SK-N-SH (cell line): ENCODE results near the gene CDH4. TPM values are rescaled to one million over a fixed set of nuclear protein-coding genes. Genes with fewer than 3 reads are reported as not detected.

Experiments used
- CTCF ChIA-PET: fragments of 300-600, 350-600 bp; formaldehyde crosslinking; extraction: SDS; loops from one replicate; lab custom pipeline; 2021; lab: Yijun Ruan, JAX
- POLR2A ChIA-PET: fragments of 350-600 bp; sonication (Branson Sonifier 250); formaldehyde crosslinking; extraction: SDS; loops from one replicate; lab custom pipeline; 2020; ENCODE audit warnings: antibody characterized with exemption, inconsistent platforms; lab: Yijun Ruan, JAX
- DNase-seq: peaks from one replicate; pipeline ENCODE4 v3.0.0; 2012
- H2AFZ ChIP-seq: fragments of 200-600 bp; sonication (generic); 2 replicates; pipeline ENCODE4 v1.8.1; 2016; ENCODE audit warnings: antibody characterized with exemption, mild to moderate bottlenecking, low read depth
- H3F3A ChIP-seq: fragments of 200-600 bp; sonication (generic); replicated peaks from 2 replicates; pipeline ENCODE3; 2016; ENCODE audit warnings: antibody characterized with exemption, mild to moderate bottlenecking; ENCODE audit not compliant: insufficient read depth
- H3K27ac ChIP-seq, 2 experiments: fragments of 200-500 bp in 1 of 2; fragments of 200-600 bp in 1 of 2; sonication (Bioruptor generic) in 1 of 2; sonication (generic), shearing (Covaris generic) in 1 of 2; 2 replicates each; pipeline versions ENCODE4 v1.5.1 to v1.6.1; 2014 to 2016; ENCODE audit warnings: low read depth in 2 of 2, inconsistent platforms in 1 of 2, low read length in 1 of 2, mild to moderate bottlenecking in 1 of 2, mixed read lengths in 1 of 2
- H3K27me3 ChIP-seq: fragments of 200-600 bp; sonication (generic), shearing (Covaris generic); 2 replicates; pipeline ENCODE4 v1.6.1; 2016; ENCODE audit warnings: mixed run types; ENCODE audit not compliant: insufficient read depth
- H3K36me3 ChIP-seq, 2 experiments: fragments of 200-500 bp in 1 of 2; fragments of 200-600 bp in 1 of 2; sonication (Bioruptor generic) in 1 of 2; sonication (generic) in 1 of 2; replicated peaks in 1 of 2; 2 replicates each; pipeline versions ENCODE3 to v1.5.1; 2014 to 2016; ENCODE audit warnings: low read length in 1 of 2, mild to moderate bottlenecking in 1 of 2; ENCODE audit not compliant: insufficient read depth in 2 of 2, control insufficient read depth in 1 of 2
- H3K4me1 ChIP-seq, 2 experiments: fragments of 200-500 bp in 1 of 2; fragments of 200-600 bp in 1 of 2; sonication (Bioruptor generic) in 1 of 2; sonication (generic), shearing (Covaris generic) in 1 of 2; 2 replicates each; pipeline versions ENCODE4 v1.5.1 to v1.6.1; 2014 to 2016; ENCODE audit warnings: low read depth in 1 of 2, low read length in 1 of 2, mixed run types in 1 of 2; ENCODE audit not compliant: insufficient read depth in 2 of 2, control insufficient read depth in 1 of 2
- H3K4me2 ChIP-seq: fragments of 200-600 bp; sonication (generic), shearing (Covaris generic); 2 replicates; pipeline ENCODE4 v1.6.1; 2017; ENCODE audit warnings: mixed run types
- H3K4me3 ChIP-seq, 2 experiments: fragments of 200-500 bp in 1 of 2; fragments of 200-600 bp in 1 of 2; sonication (Bioruptor generic) in 1 of 2; sonication (generic), shearing (Covaris generic) in 1 of 2; 2 replicates each; pipeline versions ENCODE4 v1.5.1 to v1.8.1; 2014 to 2016; ENCODE audit warnings: low read depth in 2 of 2, inconsistent platforms in 1 of 2, low read length in 1 of 2, mild to moderate bottlenecking in 1 of 2, mixed read lengths in 1 of 2, moderate library complexity in 1 of 2
- H3K79me2 ChIP-seq: fragments of 200-600 bp; sonication (generic); 2 replicates; pipeline ENCODE4 v1.8.1; 2017; ENCODE audit warnings: mild to moderate bottlenecking; ENCODE audit not compliant: insufficient read depth
- H3K9ac ChIP-seq: fragments of 200-600 bp; sonication (generic); 2 replicates; pipeline ENCODE4 v1.6.1; 2017; ENCODE audit warnings: mixed run types
- H3K9me2 ChIP-seq: fragments of 200-600 bp; sonication (generic); 2 replicates; pipeline ENCODE4 v1.6.1; 2017; ENCODE audit warnings: mixed run types
- H3K9me3 ChIP-seq: fragments of 200-600 bp; sonication (generic); 2 replicates; pipeline ENCODE4 v1.6.1; 2017; ENCODE audit warnings: mixed run types, mild to moderate bottlenecking, moderate library complexity
- H4K20me1 ChIP-seq: fragments of 200-600 bp; sonication (generic); 2 replicates; pipeline ENCODE4 v1.6.1; 2017; ENCODE audit warnings: mild to moderate bottlenecking, mixed run types; ENCODE audit not compliant: insufficient read depth
- CHD2 ChIP-seq: fragments of 150-350 bp; IDR thresholded peaks from 2 replicates; pipeline ENCODE4 v1.6.1; 2018; ENCODE audit warnings: low read length; ENCODE audit not compliant: partially characterized antibody
- CTCF ChIP-seq: fragments of 200-600 bp; sonication (generic); IDR thresholded peaks from 2 replicates; pipeline ENCODE4 v1.6.1; 2017; ENCODE audit warnings: antibody characterized with exemption, mild to moderate bottlenecking, moderate library complexity
- ELF1 ChIP-seq: IDR thresholded peaks from 2 replicates; pipeline ENCODE4 v1.4.0; 2012
- FOSL2 ChIP-seq: IDR thresholded peaks from 2 replicates; pipeline ENCODE4 v1.4.0; 2012; ENCODE audit warnings: low read depth, mild to moderate bottlenecking, moderate library complexity, borderline replicate concordance
- GATA2 ChIP-seq: sonication (generic); formaldehyde crosslinking; IDR thresholded peaks from 2 replicates; pipeline ENCODE4 v1.5.0; 2020; ENCODE audit warnings: mild to moderate bottlenecking, missing genetic modification reagents
- IRF3 ChIP-seq: fragments of 150-350 bp; IDR thresholded peaks from 2 replicates; pipeline ENCODE4 v1.6.1; 2016; ENCODE audit warnings: mild to moderate bottlenecking, low read depth, low read length
- MEF2A ChIP-seq: IDR thresholded peaks from 2 replicates; pipeline ENCODE4 v1.4.0; 2012; ENCODE audit warnings: low read depth, borderline replicate concordance
- MXI1 ChIP-seq: IDR thresholded peaks from 2 replicates; pipeline ENCODE4 v1.6.1; 2012; ENCODE audit warnings: mild to moderate bottlenecking, low read depth, low read length, improper control_type of control experiment
- NFIC ChIP-seq: IDR thresholded peaks from 2 replicates; pipeline ENCODE4 v1.4.0; 2012; ENCODE audit warnings: borderline replicate concordance
- POLR2AphosphoS5 ChIP-seq: IDR thresholded peaks from 2 replicates; pipeline ENCODE4 v1.6.1; 2012; ENCODE audit warnings: low read depth, low read length
- RXRA ChIP-seq: IDR thresholded peaks from 2 replicates; pipeline ENCODE4 v1.4.0; 2012; ENCODE audit warnings: low read depth, mild to moderate bottlenecking, borderline replicate concordance
- SIN3A ChIP-seq: IDR thresholded peaks from 2 replicates; pipeline ENCODE4 v1.6.1; 2012; ENCODE audit warnings: low read depth, mild to moderate bottlenecking, low read length, moderate library complexity, borderline replicate concordance
- TAF1 ChIP-seq: IDR thresholded peaks from 2 replicates; pipeline ENCODE4 v1.6.1; 2012; ENCODE audit warnings: low read depth, mild to moderate bottlenecking, low read length, moderate library complexity, borderline replicate concordance
- WGBS: methylation state at CpG from one replicate; pipeline ENCODE4 v1.1.6; 2017; ENCODE audit warnings: low lambda C conversion rate; 5-methylcytosine and 5-hydroxymethylcytosine counted together
- polyA plus RNA-seq, 3 experiments: library from polyadenylated mRNA; depleted of rRNA; stranded (reverse); fragments of >200 nt; gene quantifications; 2 replicates each; pipeline ENCODE4 v1.2.3, GENCODE V29; 2012
- TF ChIP-seq, protein P1 (sequence below): IDR thresholded peaks from 2 replicates; pipeline ENCODE4; 2012

CDH4 gene
- polyA plus RNA-seq, 1 of the 3 experiments (the other 2 are of a cell fraction): not detected

GRCh38 chr20:61871160-61871559 is 619.1 kb downstream of the CDH4 start:
- Histone ChIP-seq H3K27ac (no peak overlapping the region), H2AFZ (no peak overlapping the region), H3K9me3 (0 out of 2 replicates have a peak, but pooled peaks cover 4% of the 10 kb centered on the region), H3K4me2 (no peak overlapping the region), H4K20me1 (no peaks in the 10 kb centered on the region), H3K36me3 (no peaks in the 10 kb centered on the region), H3F3A (no peaks in the 10 kb centered on the region), H3K79me2 (no peaks in the 10 kb centered on the region), H3K27me3 (no peaks in the 10 kb centered on the region), H3K9ac (no peak overlapping the region), H3K9me2 (no peaks in the 10 kb centered on the region), H3K4me1 (no peaks in the 10 kb centered on the region), H3K4me3 (no peak overlapping the region)
- ChIA-PET POLR2A (no interaction called here), CTCF (interaction anchor here (0.9 to 1.3 kb wide), 3 partner anchors 16 to 154 kb away, joined by 3 read pairs; no protein-coding TSS in a partner anchor)
- no peak for TF ChIP-seq MXI1
- no peak for TF ChIP-seq POLR2AphosphoS5
- TF ChIP-seq TAF1: no peak
- TF ChIP-seq SIN3A: no peak
- TF ChIP-seq CHD2: no peak
- no peak for TF ChIP-seq CTCF
- no peak for TF ChIP-seq NFIC
- no peak for TF ChIP-seq GATA2 (CRISPR knock-in tag)
- TF ChIP-seq, protein P1, sequence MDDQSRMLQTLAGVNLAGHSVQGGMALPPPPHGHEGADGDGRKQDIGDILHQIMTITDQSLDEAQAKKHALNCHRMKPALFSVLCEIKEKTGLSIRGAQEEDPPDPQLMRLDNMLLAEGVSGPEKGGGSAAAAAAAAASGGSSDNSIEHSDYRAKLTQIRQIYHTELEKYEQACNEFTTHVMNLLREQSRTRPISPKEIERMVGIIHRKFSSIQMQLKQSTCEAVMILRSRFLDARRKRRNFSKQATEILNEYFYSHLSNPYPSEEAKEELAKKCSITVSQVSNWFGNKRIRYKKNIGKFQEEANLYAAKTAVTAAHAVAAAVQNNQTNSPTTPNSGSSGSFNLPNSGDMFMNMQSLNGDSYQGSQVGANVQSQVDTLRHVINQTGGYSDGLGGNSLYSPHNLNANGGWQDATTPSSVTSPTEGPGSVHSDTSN: no peak
- 35% methylated on average over 6 of the region's 6 CpGs for WGBS
- no peak for DNase-seq

GRCh38 chr20:61871913-61872312 is 619.9 kb downstream of the CDH4 start:
- H3K36me3 ChIP-seq: no peaks in the 10 kb centered on the region
- no peak overlapping the region for H2AFZ ChIP-seq
- DNase-seq: no peak
- ChIA-PET POLR2A (no interaction called here), CTCF (interaction anchor here (0.7 to 1.9 kb wide), 3 partner anchors 15 to 155 kb away, joined by 3 to 5 read pairs (median 3); no protein-coding TSS in a partner anchor)
- no peak overlapping the region for H3K9ac ChIP-seq
- no peaks in the 10 kb centered on the region for H3F3A ChIP-seq
- no peaks in the 10 kb centered on the region for H3K79me2 ChIP-seq
- TF ChIP-seq MEF2A (no peak), TAF1 (no peak), ELF1 (no peak), RXRA (no peak), MXI1 (no peak), CTCF (no peak), FOSL2 (no peak), CHD2 (no peak), IRF3 (no peak)
- 0 out of 2 replicates have a peak, but pooled peaks cover 4% of the 10 kb centered on the region for H3K9me3 ChIP-seq
- WGBS: 30% methylated on average over 3 of the region's 8 CpGs
- H3K27me3 ChIP-seq: no peaks in the 10 kb centered on the region
- no peak overlapping the region for H3K27ac ChIP-seq
- no peak overlapping the region for H3K4me2 ChIP-seq
- H3K4me3 ChIP-seq: no peak overlapping the region
- no peaks in the 10 kb centered on the region for H3K4me1 ChIP-seq
- H4K20me1 ChIP-seq: no peaks in the 10 kb centered on the region
- H3K9me2 ChIP-seq: no peaks in the 10 kb centered on the region
